GM23338 (cell line): ENCODE measurements around the gene LMBR1L. TPM values are rescaled to one million over a fixed set of nuclear protein-coding genes. Genes with fewer than 3 reads are reported as not detected.

Experiments used
- ATAC-seq: fragments of 200-7000 bp; cut with Tn5 transposase; 3 replicates; pipeline ENCODE4 v1.9.1; 2020
- DNase-seq: peaks from one replicate; pipeline ENCODE4 v3.0.0-alpha.2; 2015; ENCODE audit warnings: low spot score
- H2AFZ ChIP-seq: fragments of 200-600 bp; sonication (generic); 2 replicates; pipeline ENCODE4 v1.8.0; 2016; ENCODE audit warnings: antibody characterized with exemption, mild to moderate bottlenecking, moderate library complexity
- H3F3A ChIP-seq: fragments of 200-600 bp; sonication (generic); replicated peaks from 2 replicates; pipeline ENCODE4 v1.8.0; 2017; ENCODE audit warnings: antibody characterized with exemption, mixed run types, low read depth
- H3K27ac ChIP-seq: fragments of 200-600 bp; sonication (generic); 2 replicates; pipeline ENCODE4 v1.6.1; 2016; ENCODE audit warnings: low read depth
- H3K27me3 ChIP-seq: fragments of 200-600 bp; sonication (generic); 2 replicates; pipeline ENCODE4 v1.8.0; 2016; ENCODE audit warnings: mild to moderate bottlenecking, mixed run types, moderate library complexity; ENCODE audit not compliant: insufficient read depth
- H3K36me3 ChIP-seq: fragments of 200-600 bp; sonication (generic); 2 replicates; pipeline ENCODE4 v1.8.0; 2016; ENCODE audit warnings: mild to moderate bottlenecking; ENCODE audit not compliant: insufficient read depth
- H3K4me1 ChIP-seq: fragments of 200-600 bp; sonication (generic); 2 replicates; pipeline ENCODE4 v1.8.0; 2016; ENCODE audit warnings: mild to moderate bottlenecking, moderate library complexity; ENCODE audit not compliant: insufficient read depth
- H3K4me2 ChIP-seq: fragments of 200-600 bp; sonication (generic); 2 replicates; pipeline ENCODE4 v1.7.1; 2017; ENCODE audit warnings: mixed run types
- H3K4me3 ChIP-seq: fragments of 200-600 bp; sonication (generic); 2 replicates; pipeline ENCODE4 v1.6.1; 2016; ENCODE audit warnings: mixed run types
- H3K79me2 ChIP-seq: fragments of 200-600 bp; sonication (generic); replicated peaks from 2 replicates; pipeline ENCODE4 v1.8.0; 2017; ENCODE audit warnings: mild to moderate bottlenecking; ENCODE audit not compliant: insufficient read depth
- H3K9me2 ChIP-seq: fragments of 200-600 bp; sonication (generic); 2 replicates; pipeline ENCODE4 v1.8.0; 2017; ENCODE audit not compliant: insufficient read depth
- H4K20me1 ChIP-seq: fragments of 200-600 bp; sonication (generic); replicated peaks from 2 replicates; pipeline ENCODE4 v1.8.0; 2017; ENCODE audit warnings: mild to moderate bottlenecking; ENCODE audit not compliant: insufficient read depth
- H3K27ac Mint-ChIP-seq: 2 replicates; pipeline ENCODE4 v1.8.0; 2020; ENCODE audit warnings: inconsistent platforms, mild to moderate bottlenecking, moderate library complexity, mixed read lengths
- H3K27me3 Mint-ChIP-seq: 3 replicates; pipeline ENCODE4 v1.8.0; 2022; ENCODE audit warnings: low read depth, mild to moderate bottlenecking, moderate library complexity, mixed read lengths, inconsistent platforms; ENCODE audit not compliant: insufficient read depth, poor library complexity
- H3K36me3 Mint-ChIP-seq: 3 replicates; pipeline ENCODE4 v1.8.0; 2021; ENCODE audit warnings: low read depth, mild to moderate bottlenecking, inconsistent platforms, moderate library complexity, mixed read lengths
- H3K4me1 Mint-ChIP-seq: 3 replicates; pipeline ENCODE4 v1.8.0; 2020; ENCODE audit warnings: mild to moderate bottlenecking, inconsistent platforms, mixed read lengths
- H3K4me3 Mint-ChIP-seq: 3 replicates; pipeline ENCODE4 v1.8.0; 2021; ENCODE audit warnings: moderate library complexity, mild to moderate bottlenecking, inconsistent platforms, mixed read lengths
- H3K9me3 Mint-ChIP-seq: 3 replicates; pipeline ENCODE4 v1.8.0; 2020; ENCODE audit warnings: moderate library complexity, mild to moderate bottlenecking, inconsistent platforms, mixed read lengths
- CREB1 ChIP-seq: fragments of 250-450 bp; sonication (Bioruptor Pico); IDR thresholded peaks from 2 replicates; pipeline ENCODE4 v1.5.0; 2020; ENCODE audit warnings: low read depth, mild to moderate bottlenecking, moderate library complexity
- NANOG ChIP-seq: IDR thresholded peaks from 2 replicates; pipeline ENCODE4 v1.6.1; 2016; ENCODE audit warnings: antibody characterized with exemption, borderline replicate concordance
- POLR2AphosphoS5 ChIP-seq: IDR thresholded peaks from 2 replicates; pipeline ENCODE4 v1.6.1; 2016; ENCODE audit warnings: antibody characterized with exemption, low read depth
- STAT1 ChIP-seq: IDR thresholded peaks from one replicate; pipeline ENCODE4 v1.6.1; 2016; ENCODE audit warnings: antibody characterized with exemption; ENCODE audit not compliant: unreplicated experiment
- ZNF331 ChIP-seq: fragments of 250-450 bp; sonication (Bioruptor Pico); IDR thresholded peaks from 2 replicates; pipeline ENCODE4 v1.5.0; 2020; ENCODE audit warnings: low read depth, mild to moderate bottlenecking, moderate library complexity
- polyA plus RNA-seq: library from polyadenylated mRNA; unstranded; fragments of >200 nt; fragmentation: Nextera tagmentation; extraction: Ambion mirVana; gene quantifications from 2 replicates; pipeline ENCODE4 v1.2.1, GENCODE V29; 2016
- total RNA-seq: library from RNA; depleted of rRNA; stranded (reverse); fragments of >200 nt; shearing (Covaris generic); gene quantifications from 2 replicates; pipeline ENCODE4 v1.2.3, GENCODE V29; 2014
- TF ChIP-seq, protein P1 (sequence below): fragments of 250-450 bp; sonication (Bioruptor Pico); IDR thresholded peaks from 2 replicates; pipeline ENCODE4 v1.5.0; 2020; ENCODE audit warnings: mild to moderate bottlenecking, moderate library complexity
- TF ChIP-seq, protein P2 (sequence below), 2 experiments: fragments of 200-600 bp in 1 of 2; sonication (generic) in 1 of 2; conservative IDR thresholded peaks; 2 replicates each; pipeline versions ENCODE4 v1.5.1 to v1.6.1; 2016 to 2017; ENCODE audit warnings: antibody characterized with exemption in 2 of 2, low read depth in 2 of 2, mild to moderate bottlenecking in 2 of 2, moderate library complexity in 1 of 2
- TF ChIP-seq, protein P3 (sequence below): IDR thresholded peaks from 2 replicates; pipeline ENCODE4 v1.6.1; 2016; ENCODE audit warnings: antibody characterized with exemption
- TF ChIP-seq, protein P4 (sequence below): IDR thresholded peaks from one replicate; pipeline ENCODE4 v1.6.1; 2018; ENCODE audit warnings: antibody characterized with exemption; ENCODE audit not compliant: unreplicated experiment

Gene LMBR1L
- total and polyA plus RNA-seq, 2 experiments from 2014 or later, result 19.8 to 57.0 TPM

DNA sequence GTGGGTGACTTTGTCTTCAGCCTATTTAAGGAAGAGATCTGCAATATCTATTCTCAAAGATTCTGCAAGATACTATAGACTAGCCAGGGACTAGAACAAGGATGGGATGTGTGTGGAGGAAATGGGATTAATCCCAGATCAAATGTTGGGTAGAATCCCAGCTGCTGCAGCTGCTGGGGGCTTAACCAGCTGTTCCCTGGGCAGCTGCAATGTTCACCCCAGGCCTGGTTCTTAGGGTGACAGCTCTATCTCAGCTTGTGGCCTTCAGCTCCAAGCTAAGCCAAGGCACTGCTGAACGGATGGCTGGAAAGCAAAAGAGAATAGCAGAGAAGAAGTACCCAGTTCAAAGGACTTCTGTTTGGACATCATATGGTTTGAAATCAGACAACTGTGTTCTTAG, 30.9 kb downstream of the LMBR1L start (continued):
- TF ChIP-seq, protein P1, sequence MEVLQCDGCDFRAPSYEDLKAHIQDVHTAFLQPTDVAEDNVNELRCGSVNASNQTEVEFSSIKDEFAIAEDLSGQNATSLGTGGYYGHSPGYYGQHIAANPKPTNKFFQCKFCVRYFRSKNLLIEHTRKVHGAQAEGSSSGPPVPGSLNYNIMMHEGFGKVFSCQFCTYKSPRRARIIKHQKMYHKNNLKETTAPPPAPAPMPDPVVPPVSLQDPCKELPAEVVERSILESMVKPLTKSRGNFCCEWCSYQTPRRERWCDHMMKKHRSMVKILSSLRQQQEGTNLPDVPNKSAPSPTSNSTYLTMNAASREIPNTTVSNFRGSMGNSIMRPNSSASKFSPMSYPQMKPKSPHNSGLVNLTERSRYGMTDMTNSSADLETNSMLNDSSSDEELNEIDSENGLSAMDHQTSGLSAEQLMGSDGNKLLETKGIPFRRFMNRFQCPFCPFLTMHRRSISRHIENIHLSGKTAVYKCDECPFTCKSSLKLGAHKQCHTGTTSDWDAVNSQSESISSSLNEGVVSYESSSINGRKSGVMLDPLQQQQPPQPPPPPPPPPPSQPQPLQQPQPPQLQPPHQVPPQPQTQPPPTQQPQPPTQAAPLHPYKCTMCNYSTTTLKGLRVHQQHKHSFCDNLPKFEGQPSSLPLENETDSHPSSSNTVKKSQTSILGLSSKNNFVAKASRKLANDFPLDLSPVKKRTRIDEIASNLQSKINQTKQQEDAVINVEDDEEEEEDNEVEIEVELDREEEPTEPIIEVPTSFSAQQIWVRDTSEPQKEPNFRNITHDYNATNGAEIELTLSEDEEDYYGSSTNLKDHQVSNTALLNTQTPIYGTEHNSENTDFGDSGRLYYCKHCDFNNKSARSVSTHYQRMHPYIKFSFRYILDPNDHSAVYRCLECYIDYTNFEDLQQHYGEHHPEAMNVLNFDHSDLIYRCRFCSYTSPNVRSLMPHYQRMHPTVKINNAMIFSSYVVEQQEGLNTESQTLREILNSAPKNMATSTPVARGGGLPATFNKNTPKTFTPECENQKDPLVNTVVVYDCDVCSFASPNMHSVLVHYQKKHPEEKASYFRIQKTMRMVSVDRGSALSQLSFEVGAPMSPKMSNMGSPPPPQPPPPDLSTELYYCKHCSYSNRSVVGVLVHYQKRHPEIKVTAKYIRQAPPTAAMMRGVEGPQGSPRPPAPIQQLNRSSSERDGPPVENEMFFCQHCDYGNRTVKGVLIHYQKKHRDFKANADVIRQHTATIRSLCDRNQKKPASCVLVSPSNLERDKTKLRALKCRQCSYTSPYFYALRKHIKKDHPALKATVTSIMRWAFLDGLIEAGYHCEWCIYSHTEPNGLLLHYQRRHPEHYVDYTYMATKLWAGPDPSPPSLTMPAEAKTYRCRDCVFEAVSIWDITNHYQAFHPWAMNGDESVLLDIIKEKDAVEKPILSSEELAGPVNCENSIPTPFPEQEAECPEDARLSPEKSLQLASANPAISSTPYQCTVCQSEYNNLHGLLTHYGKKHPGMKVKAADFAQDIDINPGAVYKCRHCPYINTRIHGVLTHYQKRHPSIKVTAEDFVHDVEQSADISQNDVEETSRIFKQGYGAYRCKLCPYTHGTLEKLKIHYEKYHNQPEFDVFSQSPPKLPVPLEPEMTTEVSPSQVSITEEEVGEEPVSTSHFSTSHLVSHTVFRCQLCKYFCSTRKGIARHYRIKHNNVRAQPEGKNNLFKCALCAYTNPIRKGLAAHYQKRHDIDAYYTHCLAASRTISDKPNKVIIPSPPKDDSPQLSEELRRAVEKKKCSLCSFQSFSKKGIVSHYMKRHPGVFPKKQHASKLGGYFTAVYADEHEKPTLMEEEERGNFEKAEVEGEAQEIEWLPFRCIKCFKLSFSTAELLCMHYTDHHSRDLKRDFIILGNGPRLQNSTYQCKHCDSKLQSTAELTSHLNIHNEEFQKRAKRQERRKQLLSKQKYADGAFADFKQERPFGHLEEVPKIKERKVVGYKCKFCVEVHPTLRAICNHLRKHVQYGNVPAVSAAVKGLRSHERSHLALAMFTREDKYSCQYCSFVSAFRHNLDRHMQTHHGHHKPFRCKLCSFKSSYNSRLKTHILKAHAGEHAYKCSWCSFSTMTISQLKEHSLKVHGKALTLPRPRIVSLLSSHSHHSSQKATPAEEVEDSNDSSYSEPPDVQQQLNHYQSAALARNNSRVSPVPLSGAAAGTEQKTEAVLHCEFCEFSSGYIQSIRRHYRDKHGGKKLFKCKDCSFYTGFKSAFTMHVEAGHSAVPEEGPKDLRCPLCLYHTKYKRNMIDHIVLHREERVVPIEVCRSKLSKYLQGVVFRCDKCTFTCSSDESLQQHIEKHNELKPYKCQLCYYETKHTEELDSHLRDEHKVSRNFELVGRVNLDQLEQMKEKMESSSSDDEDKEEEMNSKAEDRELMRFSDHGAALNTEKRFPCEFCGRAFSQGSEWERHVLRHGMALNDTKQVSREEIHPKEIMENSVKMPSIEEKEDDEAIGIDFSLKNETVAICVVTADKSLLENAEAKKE (CRISPR knock-in tag), result no peak
- TF ChIP-seq CREB1 (CRISPR knock-in tag) (no peak), ZNF331 (CRISPR knock-in tag) (no peak), POLR2AphosphoS5 (no peak)
- TF ChIP-seq, protein P2, sequence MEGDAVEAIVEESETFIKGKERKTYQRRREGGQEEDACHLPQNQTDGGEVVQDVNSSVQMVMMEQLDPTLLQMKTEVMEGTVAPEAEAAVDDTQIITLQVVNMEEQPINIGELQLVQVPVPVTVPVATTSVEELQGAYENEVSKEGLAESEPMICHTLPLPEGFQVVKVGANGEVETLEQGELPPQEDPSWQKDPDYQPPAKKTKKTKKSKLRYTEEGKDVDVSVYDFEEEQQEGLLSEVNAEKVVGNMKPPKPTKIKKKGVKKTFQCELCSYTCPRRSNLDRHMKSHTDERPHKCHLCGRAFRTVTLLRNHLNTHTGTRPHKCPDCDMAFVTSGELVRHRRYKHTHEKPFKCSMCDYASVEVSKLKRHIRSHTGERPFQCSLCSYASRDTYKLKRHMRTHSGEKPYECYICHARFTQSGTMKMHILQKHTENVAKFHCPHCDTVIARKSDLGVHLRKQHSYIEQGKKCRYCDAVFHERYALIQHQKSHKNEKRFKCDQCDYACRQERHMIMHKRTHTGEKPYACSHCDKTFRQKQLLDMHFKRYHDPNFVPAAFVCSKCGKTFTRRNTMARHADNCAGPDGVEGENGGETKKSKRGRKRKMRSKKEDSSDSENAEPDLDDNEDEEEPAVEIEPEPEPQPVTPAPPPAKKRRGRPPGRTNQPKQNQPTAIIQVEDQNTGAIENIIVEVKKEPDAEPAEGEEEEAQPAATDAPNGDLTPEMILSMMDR (conservative IDR thresholded peaks at IDR 0.05; ENCODE audit: low read depth in 2 of 2), result no peak
- TF ChIP-seq, protein P3, sequence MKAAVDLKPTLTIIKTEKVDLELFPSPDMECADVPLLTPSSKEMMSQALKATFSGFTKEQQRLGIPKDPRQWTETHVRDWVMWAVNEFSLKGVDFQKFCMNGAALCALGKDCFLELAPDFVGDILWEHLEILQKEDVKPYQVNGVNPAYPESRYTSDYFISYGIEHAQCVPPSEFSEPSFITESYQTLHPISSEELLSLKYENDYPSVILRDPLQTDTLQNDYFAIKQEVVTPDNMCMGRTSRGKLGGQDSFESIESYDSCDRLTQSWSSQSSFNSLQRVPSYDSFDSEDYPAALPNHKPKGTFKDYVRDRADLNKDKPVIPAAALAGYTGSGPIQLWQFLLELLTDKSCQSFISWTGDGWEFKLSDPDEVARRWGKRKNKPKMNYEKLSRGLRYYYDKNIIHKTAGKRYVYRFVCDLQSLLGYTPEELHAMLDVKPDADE, result no peak

DNA sequence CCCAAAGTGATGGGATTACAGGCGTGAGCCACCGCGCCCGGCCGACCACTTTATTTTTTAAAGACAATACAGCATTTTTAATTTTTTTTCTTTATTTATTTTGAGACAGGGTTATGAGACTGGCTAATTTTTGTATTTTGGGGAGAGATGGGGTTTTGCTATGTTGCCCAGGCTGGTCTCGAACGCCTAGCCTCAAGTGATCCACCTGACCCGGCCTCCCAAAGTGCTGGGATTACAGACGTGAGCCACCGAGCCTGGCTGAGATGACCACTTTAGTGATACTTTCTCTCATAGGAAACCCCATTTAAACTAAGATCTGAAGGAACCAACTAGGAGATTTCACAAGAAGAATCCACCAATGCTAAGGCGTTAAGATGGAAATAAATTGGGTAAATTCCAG, 39.7 kb downstream of the LMBR1L start:
- H3K79me2 ChIP-seq, result no peaks in the 10 kb centered on the region
- no peak overlapping the region for H3K4me2 ChIP-seq
- Mint-ChIP-seq H3K4me3 (no peak overlapping the region), H3K27me3 (peaks cover 12% of the 10 kb centered on the region), H3K4me1 (peaks cover 10% of the 10 kb centered on the region), H3K9me3 (no peaks in the 10 kb centered on the region; the same call in 2 of the 3 replicates), H3K27ac (no peak overlapping the region), H3K36me3 (no peaks in the 10 kb centered on the region)
- peak overlapping the region; percentile 32; the same call in 1 of the 2 replicates for H2AFZ ChIP-seq
- peaks cover 7% of the 10 kb centered on the region for H3K27me3 ChIP-seq
- H3K9me2 ChIP-seq, result no peaks in the 10 kb centered on the region
- no peak overlapping the region for H3K4me3 ChIP-seq
- no peak overlapping the region for H3K27ac ChIP-seq
- H3F3A ChIP-seq, result peaks cover 5% of the 10 kb centered on the region; the same call in 1 of the 2 replicates
- no peaks in the 10 kb centered on the region for H4K20me1 ChIP-seq
- peaks cover 10% of the 10 kb centered on the region; the same call in 1 of the 2 replicates for H3K4me1 ChIP-seq
- DNase-seq (no peak), ATAC-seq (no peak)
- no peaks in the 10 kb centered on the region for H3K36me3 ChIP-seq
- TF ChIP-seq STAT1 (no peak), NANOG (no peak), CREB1 (CRISPR knock-in tag) (no peak)
- TF ChIP-seq, protein P4, sequence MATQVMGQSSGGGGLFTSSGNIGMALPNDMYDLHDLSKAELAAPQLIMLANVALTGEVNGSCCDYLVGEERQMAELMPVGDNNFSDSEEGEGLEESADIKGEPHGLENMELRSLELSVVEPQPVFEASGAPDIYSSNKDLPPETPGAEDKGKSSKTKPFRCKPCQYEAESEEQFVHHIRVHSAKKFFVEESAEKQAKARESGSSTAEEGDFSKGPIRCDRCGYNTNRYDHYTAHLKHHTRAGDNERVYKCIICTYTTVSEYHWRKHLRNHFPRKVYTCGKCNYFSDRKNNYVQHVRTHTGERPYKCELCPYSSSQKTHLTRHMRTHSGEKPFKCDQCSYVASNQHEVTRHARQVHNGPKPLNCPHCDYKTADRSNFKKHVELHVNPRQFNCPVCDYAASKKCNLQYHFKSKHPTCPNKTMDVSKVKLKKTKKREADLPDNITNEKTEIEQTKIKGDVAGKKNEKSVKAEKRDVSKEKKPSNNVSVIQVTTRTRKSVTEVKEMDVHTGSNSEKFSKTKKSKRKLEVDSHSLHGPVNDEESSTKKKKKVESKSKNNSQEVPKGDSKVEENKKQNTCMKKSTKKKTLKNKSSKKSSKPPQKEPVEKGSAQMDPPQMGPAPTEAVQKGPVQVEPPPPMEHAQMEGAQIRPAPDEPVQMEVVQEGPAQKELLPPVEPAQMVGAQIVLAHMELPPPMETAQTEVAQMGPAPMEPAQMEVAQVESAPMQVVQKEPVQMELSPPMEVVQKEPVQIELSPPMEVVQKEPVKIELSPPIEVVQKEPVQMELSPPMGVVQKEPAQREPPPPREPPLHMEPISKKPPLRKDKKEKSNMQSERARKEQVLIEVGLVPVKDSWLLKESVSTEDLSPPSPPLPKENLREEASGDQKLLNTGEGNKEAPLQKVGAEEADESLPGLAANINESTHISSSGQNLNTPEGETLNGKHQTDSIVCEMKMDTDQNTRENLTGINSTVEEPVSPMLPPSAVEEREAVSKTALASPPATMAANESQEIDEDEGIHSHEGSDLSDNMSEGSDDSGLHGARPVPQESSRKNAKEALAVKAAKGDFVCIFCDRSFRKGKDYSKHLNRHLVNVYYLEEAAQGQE, result no peak
- TF ChIP-seq, protein P3, result no peak
